Hepatocyte (in vitro differentiated cells): ENCODE data around the gene EPHA1.

Experiments
- EZH2 ChIP-seq: fragments of 200-600 bp; sonication (generic); IDR thresholded peaks from 2 replicates; pipeline ENCODE4 v1.6.1; 2016; ENCODE audit warnings: antibody characterized with exemption, mild to moderate bottlenecking, borderline replicate concordance
- EZH2phosphoT487 ChIP-seq: fragments of 200-600 bp; sonication (generic); IDR thresholded peaks from one replicate; pipeline ENCODE4 v1.6.1; 2018; ENCODE audit warnings: antibody characterized with exemption, mild to moderate bottlenecking, low read depth, moderate library complexity; ENCODE audit not compliant: unreplicated experiment, severe bottlenecking
- TF ChIP-seq, protein P1 (sequence below): fragments of 200-600 bp; sonication (generic); IDR thresholded peaks from 2 replicates; pipeline ENCODE4 v1.5.1; 2016; ENCODE audit warnings: antibody characterized with exemption, mild to moderate bottlenecking; ENCODE audit not compliant: poor library complexity

DNA sequence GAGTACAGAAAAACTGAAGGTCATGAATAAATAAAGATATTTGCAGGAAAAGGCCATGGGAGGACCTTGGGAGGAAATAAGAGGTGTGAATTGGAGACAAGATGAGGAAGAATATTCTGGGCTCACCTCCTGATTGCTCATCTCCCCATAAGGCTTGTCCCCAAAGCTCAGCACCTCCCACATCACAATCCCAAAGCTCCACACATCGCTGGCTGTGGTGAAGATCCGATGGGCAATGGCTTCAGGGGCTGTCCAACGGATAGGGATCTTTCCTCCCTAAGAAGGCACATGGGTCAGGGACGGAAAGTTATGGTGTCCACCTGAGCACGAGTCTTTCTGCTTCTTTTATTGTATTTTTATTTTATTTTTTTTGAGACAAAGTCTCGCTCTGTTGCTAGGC is 14.6 kb downstream of the EPHA1 start:
- TF ChIP-seq, protein P1, sequence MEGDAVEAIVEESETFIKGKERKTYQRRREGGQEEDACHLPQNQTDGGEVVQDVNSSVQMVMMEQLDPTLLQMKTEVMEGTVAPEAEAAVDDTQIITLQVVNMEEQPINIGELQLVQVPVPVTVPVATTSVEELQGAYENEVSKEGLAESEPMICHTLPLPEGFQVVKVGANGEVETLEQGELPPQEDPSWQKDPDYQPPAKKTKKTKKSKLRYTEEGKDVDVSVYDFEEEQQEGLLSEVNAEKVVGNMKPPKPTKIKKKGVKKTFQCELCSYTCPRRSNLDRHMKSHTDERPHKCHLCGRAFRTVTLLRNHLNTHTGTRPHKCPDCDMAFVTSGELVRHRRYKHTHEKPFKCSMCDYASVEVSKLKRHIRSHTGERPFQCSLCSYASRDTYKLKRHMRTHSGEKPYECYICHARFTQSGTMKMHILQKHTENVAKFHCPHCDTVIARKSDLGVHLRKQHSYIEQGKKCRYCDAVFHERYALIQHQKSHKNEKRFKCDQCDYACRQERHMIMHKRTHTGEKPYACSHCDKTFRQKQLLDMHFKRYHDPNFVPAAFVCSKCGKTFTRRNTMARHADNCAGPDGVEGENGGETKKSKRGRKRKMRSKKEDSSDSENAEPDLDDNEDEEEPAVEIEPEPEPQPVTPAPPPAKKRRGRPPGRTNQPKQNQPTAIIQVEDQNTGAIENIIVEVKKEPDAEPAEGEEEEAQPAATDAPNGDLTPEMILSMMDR = no peak
- TF ChIP-seq EZH2 (no peak), EZH2phosphoT487 (no peak)
